GM18870 (cell line): ENCODE results near the gene TMIE.
"Not testable (repeated sequence)": the region's sequence is repeated elsewhere in the genome, so short reads cannot be mapped to it uniquely, and the experiment has no call there.

Experiments
- ATAC-seq: cut with Tn5 transposase; IDR thresholded peaks from one replicate; pipeline ENCODE4 v1.9.1; 2021; ENCODE audit warnings: moderate library complexity; ENCODE audit not compliant: unreplicated experiment

Gene TMIE

DNA sequence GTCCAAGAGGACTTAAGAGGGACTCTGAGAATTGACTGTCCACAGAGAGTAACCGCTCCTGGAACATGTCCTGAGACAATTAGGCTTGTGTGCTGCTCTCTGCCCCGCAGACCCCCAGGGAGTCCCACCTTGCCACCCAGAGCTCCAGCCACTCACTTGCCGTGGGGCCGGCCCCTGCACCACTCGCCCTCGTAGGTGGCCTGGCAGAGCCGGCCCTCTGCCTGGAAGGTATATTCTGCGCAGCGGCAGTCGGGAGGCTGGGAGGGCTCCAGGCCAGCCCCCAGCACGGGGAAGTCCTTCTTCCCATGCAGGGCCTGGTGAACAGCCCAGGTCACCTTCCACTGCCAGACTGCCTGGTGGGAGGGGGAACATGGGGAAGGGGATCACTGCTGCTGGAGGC is 18.2 kb upstream of the TMIE start:
- no peak for ATAC-seq

DNA sequence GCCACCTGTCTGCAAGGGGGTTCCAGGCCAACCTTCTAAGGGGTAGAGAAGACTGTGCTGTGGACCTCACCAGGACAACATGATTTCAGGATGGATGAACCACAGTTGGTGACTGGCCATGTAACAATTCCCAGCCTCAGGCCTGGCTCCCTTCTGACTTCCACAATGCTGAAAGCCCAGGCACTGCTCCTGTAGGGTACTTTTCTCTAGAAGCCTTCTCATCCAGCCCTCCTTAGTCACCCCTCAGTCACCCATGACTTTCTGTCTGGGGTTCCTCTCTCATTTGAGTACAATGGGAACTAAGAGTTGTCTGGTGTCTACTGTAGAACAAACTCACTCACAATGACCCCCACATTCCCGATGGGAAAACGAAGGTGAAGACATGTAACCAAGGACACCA is 16.3 kb upstream of the TMIE start:
- no peak for ATAC-seq

DNA sequence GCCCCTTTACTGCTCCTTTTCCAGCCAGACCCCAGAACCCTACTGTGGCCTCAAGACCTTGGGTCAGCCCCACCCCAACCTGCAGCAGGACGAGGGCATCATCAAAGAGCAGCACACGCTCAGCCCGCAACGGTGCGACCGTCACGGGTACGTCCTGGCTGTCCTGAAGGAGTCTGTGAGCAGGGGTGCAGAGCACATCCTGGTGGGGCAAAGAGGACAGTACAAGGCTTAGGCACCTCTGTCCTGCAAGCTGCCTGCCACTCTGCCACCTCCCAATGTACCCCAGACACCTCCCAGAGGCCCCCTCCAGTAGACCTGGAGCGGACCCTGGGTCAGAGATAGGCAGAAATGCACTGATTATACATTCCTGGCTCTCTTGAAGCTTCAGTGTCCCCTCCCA is 15.7 kb upstream of the TMIE start:
- ATAC-seq: no peak

DNA sequence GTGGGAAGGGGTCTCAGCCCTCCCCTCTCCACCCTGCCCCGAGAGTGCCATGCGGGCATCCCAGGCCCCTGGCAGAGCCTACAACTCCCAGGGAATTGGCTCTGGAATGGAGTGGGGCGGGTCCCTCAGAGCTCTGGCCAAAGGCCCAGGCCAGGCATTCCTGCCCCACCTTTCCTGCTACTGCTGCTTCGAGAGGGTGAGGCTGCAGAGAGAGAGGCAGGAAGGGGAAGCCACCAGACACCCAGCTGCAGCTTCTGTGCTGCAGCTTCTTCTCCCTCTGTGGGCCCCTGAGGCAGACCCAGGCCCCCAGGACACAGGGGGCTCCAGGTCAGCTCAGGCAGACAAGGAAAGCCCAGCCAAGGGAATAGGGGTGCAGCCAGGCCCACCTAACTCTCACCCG is 10.4 kb upstream of the TMIE start:
- no peak for ATAC-seq

DNA sequence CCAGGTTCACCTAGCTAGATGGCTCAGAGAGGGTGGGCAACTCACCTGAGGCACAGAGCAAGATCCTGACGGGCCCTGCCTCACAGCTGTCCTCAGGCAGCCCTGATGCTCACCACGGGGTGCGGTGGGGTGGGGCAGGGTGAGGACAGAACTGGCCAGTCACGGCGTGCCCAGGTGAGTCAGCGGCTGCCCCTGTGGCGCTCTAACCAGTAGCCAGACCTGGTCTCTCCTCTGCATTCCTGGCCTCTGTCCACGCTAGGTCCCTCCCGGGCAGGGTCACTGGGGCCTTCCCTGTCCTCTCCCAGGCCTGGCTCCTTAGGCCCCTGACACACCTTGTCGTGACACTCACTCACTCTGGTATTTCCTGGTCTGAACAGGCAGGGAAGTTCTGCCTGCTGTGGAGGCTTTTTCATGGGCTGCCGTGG is 8.6 kb upstream of the TMIE start:
- ATAC-seq: no peak

DNA sequence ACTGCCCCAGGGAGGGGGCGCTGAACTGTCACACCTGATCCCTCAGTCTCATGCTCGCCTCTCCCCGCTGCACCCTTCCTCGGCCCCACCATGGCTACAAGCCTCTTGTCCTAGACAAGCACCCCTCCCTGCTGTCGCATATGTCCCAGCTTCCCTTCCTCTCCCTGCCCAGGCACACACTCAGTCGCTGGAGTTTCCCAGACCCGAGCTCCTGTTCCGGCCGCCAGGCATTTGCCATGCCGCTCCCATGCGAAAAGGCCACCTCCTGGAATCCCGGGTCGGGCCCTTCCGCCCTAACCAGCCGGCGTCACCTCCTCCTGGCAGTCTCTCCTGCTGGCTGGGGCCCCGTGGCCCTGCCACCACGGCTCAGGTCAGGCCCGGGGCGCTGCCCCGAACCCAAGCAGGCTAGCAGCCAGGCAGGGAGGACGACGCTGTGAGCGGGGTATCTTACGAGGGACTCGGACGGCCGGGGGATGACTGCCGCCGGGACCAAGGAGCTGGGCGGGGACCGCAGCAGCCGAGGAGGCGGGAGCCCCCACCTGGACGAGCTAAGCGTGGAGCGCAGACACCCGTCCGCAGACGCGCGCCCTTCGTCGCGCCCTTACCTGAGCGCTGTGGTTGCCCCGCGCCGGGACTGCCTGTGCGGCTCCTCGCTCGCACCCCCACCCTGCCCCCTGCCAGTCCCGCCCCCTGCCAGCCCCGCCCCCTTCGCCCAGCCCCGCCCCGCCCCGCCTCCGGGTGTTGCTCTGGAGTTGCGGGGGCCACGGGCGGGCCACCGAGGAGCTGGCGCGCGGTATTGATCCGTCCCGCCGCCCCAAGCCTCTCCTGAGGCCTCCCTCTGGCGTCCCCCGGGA is 7.9 kb upstream of the TMIE start, which contains the start of gene ALS2CL:
TSS of gene ALS2CL (minus strand) at position 642 of the 854 bp plus-strand sequence. CDS start 4,239 bp downstream, outside the sequence.
- ATAC-seq: no peak

DNA sequence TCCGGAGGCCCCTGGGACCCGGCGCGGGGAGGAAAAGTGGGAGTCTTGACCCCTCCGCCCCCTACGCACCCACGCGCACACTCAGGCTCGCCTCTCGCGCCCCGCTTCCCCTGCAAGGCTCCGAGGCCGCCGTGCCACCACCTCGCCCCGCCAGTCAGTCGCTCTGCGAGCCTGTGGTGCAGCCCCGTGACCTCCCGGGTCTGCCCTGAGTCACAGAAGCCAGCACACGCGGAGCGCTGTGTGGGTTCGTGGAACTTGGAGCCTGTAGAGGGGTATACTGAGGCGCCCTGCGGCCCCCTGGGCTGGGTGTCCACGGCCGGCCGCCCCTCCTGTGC is 7.3 kb upstream of the TMIE start:
- ATAC-seq: no peak

DNA sequence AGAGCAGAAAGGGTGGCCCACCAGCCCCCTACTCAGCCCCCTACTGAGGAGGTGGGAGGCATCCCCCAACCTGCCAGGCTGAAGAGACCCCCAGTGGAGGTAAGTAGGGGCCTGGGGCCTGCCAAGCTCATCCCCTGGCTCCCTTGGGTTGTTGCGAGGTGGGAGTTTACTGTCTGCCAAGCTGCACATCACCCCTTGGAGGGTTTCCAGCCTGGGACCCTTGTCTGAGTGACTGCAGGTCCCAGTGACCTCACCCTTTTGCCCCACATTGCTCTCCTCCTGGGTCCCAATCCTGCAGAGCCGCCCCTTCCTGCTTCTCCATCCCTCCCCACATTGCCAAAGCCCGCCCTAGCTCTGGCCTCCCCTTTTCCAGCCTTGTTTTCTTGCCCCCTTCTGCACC is 6.7 kb upstream of the TMIE start:
- no peak for ATAC-seq

DNA sequence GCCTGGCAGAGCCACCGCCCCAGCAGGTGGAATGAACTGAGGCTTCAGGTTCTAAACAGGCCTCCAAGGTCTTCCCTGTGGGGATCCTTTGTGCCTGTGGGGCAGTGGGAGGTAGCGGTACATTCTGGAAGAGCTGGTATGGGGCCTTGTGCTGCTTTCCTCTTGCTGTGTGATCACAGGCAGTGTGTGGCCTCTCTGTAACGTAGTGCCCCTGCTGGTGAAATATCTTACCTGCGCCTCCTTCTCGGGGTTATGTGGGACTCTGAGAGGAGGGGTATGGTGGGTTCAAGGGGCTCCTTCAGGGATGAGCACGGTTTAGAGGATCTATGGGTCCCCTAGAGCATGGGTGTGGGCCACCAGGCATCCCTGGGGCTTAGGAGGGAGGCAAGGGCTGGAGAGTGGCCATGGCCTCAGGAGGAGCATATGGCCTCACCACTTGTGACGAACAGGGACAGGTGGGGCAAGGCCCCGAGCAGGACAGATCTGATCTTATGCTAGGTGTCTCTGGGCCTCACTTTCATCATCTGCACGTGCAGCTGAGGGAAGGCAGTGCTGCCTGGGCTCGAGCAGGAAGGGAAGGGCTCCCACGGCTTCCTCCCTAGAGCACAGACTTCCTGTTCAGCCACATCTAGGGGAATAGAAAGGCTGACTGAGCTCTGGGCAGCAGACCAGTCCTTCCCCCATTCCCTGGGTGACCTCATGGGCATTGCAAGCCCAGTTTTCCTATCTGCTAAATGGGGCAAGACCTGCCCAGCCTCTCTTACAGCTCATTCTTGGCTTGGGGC is 5.8 kb upstream of the TMIE start:
- ATAC-seq: no peak

DNA sequence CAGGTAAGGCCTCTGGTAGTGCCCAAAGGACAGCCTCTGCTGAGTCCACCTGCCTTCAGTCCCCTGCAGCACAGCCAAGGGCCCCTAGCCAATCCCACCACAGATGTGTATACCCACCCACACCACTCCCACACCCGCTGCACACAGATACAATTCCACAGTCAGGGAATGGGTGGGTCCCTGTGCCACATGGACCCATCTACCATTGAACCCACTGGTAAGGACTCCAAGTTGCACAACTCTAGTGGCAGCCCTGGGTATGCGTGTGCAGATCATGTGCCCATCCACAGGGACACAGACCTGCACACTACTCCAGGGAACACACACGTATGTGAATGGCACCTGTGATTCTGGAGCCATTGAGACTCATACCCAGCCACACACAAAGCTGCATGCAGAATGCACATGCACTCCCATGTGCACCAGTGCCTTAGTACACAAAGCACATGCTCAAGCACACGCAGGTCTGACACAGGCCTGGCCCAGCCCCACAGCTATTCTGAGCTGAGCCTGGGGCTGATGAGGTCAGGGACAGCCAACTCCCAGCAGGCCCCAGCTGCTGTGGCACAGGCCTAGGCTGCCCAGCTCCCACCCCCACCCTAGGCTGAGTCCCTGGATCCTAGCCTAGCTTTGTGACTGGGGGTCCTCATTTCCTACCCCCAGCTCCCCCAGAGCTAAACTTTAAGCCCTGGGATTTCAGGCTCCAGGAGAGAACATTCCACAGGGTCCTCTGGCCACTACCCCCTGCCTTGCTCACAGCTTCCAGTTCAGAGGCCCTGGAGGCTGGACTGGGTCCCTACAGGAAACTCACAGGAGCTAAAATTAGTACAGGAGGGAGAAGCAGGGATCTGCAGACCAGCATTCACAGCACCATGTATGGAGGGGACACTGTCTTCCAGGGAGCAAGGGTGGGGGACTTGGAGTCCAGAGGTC is 5.0 kb upstream of the TMIE start:
- no peak for ATAC-seq

DNA sequence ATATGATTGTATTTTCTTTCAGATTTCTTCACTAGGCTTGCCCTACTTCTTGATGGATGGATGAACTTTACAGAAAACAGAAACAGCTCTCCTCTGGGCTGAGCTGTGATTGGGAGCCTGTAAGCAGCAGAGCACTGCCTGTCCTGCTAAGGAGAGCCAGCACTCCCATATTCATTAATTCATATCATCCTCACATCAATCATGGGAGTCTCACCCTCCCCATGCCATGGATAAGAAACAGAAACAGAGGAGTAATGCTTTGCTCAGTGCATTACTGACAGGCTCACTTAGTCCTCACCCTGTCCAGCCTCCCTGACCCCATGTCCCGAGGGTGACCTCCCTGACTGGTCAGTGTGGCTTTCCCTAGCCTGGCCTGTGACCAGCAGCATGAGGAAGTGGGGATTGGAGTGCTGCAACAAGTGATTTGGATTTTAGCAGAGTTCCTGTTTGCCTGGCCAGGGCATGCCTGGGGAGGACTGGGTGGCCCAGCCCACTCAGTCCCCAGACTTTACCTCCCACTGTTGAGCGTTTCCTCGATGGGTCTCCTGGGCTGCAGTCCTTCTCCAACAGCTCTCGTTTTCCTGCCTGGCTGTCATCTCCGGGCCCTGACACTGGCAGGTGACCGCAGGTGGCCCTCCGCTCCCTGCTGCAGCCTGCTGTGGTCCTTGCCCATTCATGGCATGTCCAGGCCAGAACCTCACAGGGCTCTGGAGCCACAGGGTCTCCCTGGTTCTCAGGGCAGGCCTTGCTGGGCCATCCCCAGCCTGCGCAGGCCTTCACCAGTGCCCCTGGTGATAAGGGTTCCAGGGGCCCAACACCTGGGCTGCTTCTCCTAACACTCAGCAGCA is 1.3 kb upstream of the TMIE start:
- ATAC-seq: no peak

DNA sequence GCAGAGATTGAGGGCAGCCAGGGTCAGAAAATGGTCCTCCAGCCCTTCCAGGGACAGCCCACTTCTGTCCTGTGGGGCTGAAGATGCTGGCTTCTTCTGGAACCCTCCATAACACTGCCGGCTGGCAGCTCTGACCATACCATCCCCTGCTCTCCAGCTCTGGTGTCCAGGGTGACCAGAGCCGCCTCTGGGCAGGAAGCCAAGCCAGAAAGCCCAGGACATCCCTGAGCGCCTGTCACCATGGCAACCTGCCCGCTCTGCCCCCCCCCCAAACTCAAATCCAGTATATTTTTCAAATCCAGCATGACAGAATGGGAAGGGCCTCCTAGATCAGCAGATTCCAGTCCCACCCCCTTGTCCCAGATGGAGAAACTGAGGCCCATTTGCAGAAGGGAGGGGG is 420 bp upstream of the TMIE start:
- no peak for ATAC-seq

DNA sequence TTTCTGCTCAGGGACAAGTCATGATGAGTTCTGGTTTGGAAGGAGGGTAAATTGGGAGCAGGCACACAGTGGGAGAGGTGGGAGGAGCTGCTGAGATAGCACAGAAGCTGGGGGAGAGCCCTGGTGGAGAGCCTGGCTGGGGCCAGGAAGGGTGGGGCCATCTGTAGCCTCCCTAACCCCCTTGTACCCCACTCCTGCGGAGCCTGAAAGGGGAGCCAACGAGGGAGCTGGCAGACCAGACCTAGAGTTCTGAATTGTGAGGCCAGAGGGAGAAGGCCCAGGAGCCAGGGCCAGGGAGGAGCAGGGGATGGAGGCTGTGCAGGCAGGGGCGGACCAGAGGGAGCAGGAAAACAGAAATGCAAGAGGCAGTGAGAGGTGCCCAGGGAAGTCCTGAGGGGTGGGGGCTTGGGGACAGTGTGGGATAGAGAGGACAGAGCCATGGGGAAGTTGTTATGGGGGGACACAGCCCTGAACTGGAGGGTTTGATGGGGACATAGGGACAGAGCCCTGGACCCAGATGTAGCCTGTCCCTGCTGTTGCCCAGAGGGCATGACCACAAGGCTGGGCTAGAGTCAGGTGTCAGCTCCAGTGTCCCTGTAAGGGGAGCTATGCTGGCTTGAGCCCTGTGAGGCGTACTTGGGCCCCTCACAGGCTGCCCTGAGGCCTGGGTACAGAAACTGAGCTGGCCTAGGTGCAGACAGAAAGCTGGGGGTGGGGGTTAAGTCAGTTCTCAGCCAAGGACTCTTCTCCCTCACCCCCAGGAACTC is 1.2 kb downstream of the TMIE start:
- ATAC-seq: no peak

DNA sequence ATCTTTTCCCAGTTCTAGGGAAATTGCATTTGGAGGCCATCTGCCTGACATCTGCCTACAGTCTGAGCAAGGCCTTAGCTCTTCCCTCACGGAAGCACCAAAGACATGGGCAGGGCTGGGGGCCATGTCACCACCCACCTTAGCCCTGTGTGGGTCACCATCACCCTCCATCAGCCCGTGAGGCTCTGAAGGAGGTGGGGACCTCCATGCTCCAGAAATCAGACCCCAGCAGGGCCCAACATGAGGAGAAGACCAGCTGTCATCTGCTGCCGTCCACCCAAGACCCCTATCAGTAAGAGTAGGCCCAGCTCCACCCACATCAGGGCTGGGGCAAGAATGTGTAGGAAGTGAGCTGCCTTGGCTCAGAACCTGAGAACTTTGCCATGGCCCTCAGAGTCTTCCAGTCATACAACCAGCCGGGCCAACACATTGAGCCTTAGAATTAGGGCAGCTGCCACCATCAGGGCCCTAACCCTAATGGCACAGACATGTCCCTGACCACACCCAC is 1.9 kb downstream of the TMIE start:
- no peak for ATAC-seq

DNA sequence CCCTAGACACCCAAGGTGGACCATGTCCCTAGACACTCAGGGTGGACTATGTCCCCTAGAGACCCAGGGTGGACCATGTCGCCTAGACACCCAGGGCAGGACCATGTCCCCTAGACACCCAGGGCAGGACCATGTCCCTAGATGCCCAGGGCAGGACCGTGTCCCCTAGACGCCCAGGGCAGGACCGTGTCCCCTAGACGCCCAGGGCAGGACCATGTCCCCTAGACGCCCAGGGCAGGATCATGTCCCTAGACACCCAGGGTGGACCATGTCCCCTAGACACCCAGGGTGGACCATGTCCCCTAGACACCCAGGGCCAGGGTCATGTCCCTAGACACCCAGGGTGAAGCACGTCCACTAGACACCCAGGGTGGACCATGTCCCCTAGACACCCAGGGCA is 3.2 kb downstream of the TMIE start:
- not testable (repeated sequence) for ATAC-seq

DNA sequence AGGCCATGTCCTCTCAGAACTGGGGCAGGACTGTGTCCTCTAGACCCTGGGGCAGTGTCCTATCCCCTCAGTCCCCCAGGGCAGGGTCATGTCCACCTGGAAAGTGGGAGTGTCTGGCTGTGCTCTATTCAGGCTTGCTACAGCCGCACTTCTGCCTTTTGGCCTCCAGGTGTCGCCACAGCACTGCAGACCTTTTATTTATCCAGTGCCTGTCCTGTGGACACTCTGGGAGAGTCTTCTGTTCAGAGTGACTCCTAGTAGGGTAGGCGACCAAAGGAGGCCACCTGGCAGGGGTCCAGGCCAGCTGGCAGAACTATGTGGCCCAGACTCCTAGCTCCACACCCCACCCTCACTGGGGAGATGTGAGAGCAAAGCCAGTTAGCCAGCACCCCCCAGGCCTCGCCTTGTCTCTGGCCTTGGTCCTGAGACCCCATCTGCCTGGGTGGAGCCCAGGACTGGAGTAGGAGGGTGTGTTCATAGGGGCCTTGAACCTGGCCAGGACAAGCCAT is 3.9 kb downstream of the TMIE start:
- ATAC-seq: no peak

DNA sequence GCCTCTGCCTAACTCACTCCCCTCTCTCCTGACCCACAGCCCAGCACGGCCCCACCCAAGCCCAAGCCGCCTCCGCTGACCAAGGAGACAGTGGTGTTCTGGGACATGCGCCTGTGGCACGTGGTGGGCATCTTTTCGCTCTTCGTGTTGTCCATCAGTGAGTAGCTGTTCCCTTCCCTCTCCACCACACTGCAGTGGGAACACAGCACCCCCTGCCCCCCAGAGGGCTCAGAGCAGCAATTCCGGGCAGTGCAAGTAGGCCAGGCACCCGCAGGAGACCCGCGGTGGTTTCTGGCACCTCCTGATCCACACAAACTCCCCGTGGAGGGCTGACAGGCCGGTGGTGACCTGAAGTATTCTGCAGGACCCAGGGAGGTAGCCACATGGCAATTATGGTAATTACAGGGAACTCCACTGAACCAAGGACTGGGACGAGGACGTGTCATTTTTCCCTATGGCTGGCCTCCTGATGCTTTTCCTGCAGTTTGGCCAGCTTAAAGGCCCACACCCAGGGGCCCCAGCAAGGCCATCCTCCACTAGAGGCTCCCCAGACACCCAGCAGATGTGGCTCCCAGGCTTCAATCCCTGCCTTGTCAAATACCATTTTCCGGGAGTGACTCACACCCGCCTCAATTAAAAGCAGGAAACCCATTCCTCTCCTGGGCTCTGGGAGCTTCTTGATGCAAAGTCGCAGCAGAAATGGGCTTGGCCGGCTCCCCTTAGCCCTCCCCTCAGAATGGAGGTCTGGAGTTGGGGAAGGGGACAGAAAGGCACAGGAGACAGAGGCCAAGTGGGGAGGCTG is 4.8 kb downstream of the TMIE start:
- no peak for ATAC-seq
